GM06990 (cell line): ENCODE results near the gene PLAAT3.
"Not testable (repeated sequence)": the region's sequence is repeated elsewhere in the genome, so short reads cannot be mapped to it uniquely, and the experiment has no call there.

Source experiments
- DNase-seq: peaks from one replicate; pipeline ENCODE4 v3.0.0-alpha.2; 2011; ENCODE audit not compliant: insufficient read length; ENCODE audit errors: extremely low read depth
- H3K27me3 ChIP-seq: replicated peaks from 2 replicates; pipeline ENCODE4 v1.6.0; 2011; ENCODE audit warnings: low read length; ENCODE audit not compliant: control insufficient read depth, insufficient read depth
- H3K36me3 ChIP-seq: 2 replicates; pipeline ENCODE4 v1.5.1; 2011; ENCODE audit warnings: low read length; ENCODE audit not compliant: control insufficient read depth, insufficient read depth
- H3K4me3 ChIP-seq: replicated peaks from 2 replicates; pipeline ENCODE4 v1.5.1; 2011; ENCODE audit warnings: low read depth, mild to moderate bottlenecking, control low read depth, low read length
- TF ChIP-seq, protein P1 (sequence below): IDR thresholded peaks from 2 replicates; pipeline ENCODE4 v1.5.1; 2011; ENCODE audit warnings: low read length, control low read depth, mild to moderate bottlenecking, inconsistent platforms; ENCODE audit not compliant: insufficient read depth, poor library complexity, severe bottlenecking

The PLAAT3 gene

DNA sequence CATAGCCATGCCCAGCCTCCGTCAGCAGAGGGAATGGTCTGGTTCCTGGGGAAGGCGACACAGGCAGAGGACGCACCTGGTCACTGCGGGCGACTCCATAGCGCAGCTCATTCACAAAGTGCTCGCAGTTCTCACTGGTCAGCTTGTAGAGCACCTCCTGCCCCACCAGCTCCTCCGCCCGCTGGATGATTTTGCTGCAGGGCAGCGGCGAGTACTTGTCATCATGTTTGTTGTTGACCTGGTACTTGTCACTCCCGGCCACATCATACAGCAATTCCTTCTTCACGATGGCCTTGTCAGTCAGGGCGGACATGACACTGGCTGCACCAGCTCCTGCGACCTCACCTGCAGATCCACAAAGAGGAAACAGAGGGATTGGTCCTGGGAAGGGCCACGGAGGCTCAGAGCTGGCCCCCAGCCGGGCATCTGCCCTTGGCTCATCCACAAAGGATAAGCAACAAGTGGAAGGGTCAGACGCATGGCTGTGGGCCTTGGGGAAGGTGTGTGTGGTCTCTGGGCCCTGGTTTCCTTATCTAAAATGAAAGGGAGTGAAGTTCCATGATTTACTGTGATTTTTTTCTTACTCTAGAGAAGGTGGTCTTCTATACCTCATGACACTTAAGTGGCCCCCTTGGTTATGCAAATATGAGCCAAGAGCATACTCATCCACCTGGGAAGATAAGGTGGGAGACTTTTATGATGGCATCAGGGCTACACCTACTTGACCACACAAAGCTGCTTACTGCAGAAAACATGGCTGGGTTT lies 24.0 kb downstream of the PLAAT3 start:
- H3K36me3 ChIP-seq: no peaks in the 10 kb centered on the region; the same call in 1 of the 2 replicates
- H3K4me3 ChIP-seq: no peak overlapping the region
- no peaks in the 10 kb centered on the region for H3K27me3 ChIP-seq
- DNase-seq: no peak
- TF ChIP-seq, protein P1, sequence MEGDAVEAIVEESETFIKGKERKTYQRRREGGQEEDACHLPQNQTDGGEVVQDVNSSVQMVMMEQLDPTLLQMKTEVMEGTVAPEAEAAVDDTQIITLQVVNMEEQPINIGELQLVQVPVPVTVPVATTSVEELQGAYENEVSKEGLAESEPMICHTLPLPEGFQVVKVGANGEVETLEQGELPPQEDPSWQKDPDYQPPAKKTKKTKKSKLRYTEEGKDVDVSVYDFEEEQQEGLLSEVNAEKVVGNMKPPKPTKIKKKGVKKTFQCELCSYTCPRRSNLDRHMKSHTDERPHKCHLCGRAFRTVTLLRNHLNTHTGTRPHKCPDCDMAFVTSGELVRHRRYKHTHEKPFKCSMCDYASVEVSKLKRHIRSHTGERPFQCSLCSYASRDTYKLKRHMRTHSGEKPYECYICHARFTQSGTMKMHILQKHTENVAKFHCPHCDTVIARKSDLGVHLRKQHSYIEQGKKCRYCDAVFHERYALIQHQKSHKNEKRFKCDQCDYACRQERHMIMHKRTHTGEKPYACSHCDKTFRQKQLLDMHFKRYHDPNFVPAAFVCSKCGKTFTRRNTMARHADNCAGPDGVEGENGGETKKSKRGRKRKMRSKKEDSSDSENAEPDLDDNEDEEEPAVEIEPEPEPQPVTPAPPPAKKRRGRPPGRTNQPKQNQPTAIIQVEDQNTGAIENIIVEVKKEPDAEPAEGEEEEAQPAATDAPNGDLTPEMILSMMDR: no peak

- no peak overlapping the region for H3K4me3 ChIP-seq
- DNase-seq: no peak
- no peaks in the 10 kb centered on the region for H3K27me3 ChIP-seq
- TF ChIP-seq, protein P1: no peak
- H3K36me3 ChIP-seq: no peaks in the 10 kb centered on the region; the same call in 1 of the 2 replicates
Observed at GRCh38 chr11:63589000-63589399, 25.2 kb downstream of the PLAAT3 start.

DNA sequence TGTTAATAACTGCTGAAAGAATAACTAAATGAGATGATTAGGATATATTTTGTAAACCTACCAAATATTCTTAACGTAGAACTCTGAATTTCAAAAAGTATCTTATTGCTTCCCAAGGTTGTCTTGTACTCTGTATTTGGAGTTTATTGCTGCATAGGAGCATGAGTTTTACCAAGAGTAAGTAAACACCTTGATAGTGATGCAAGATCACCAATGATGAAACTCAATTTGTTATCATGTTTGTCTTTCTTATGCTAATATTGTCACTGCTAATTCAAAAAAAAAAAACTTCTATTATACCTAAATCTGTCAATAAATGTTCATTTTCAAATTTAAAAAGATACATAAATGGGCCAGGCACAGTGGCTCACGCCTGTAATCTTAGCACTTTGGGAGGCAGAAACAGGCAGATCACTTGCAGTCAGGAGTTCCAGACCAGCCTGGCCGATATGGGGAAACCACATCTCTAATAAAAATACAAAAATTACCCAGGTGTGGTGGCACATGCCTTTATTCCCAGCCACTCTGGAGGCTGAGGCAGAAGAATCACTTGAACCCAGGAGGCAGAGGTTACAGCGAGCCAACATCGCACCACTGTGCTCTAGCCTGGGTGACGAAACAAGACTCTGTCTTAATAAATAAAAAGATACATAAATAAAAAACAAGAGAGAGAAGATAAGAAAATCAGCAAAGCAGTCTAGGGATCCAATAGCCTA lies 27.6 kb downstream of the PLAAT3 start:
- DNase-seq: no peak
- Histone ChIP-seq H3K27me3 (no peaks in the 10 kb centered on the region), H3K4me3 (no peak overlapping the region), H3K36me3 (no peaks in the 10 kb centered on the region; the same call in 1 of the 2 replicates)
- TF ChIP-seq, protein P1: no peak

DNA sequence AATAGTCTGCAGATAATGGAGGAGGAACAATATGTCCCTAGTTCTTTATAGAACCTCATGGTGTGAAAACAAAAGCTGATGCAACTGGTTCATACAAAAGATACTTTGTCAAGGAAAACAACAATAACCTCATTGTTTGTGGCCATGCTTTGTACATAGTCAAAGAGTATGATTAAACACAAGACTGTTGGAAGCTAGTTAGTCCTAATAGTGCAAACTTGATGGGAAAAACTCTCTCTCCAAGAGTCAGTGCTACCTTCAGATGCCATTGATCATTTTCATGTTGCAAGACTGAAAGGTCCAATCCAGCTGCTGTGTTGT lies 30.9 kb downstream of the PLAAT3 start:
- H3K4me3 ChIP-seq: no peak overlapping the region
- H3K27me3 ChIP-seq: no peaks in the 10 kb centered on the region
- TF ChIP-seq, protein P1: no peak
- H3K36me3 ChIP-seq: no peaks in the 10 kb centered on the region
- DNase-seq: no peak

DNA sequence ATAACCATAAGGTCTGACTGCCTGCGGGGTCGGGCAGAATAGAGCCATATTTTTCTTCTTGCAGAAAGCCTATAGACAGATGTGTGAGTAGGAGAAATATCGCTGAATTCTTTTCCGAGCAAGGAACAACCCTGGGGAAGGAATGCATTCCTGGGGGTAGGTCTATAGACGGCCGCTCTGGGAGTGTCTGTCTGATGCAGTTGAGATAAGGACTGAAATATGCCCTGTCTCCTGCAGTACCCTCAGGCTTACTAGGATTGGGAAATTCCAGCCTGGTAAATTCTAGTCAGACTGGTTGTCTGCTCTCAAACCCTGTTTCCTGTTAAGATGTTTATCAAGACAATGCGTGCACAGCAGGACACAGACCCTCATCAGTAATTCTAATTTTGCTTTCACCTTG lies 33.0 kb downstream of the PLAAT3 start:
- H3K36me3 ChIP-seq, H3K4me3 ChIP-seq, DNase-seq, H3K27me3 ChIP-seq: not testable (repeated sequence)

DNA sequence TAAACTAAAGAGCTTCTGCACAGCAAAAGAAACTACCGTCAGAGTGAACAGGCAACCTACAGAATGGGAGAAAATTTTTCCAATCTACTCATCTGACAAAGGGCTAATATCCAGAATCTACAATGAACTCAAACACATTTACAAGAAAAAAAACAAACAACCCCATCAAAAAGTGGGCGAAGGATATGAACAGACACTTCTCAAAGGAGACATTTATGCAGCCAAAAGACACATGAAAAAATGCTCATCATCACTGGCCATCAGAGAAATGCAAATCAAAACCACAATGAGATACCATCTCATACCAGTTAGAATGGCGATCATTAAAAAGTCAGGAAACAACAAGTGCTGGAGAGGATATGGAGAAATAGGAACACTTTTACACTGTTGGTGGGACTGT lies 35.4 kb downstream of the PLAAT3 start:
- H3K27me3 ChIP-seq, H3K36me3 ChIP-seq, H3K4me3 ChIP-seq, DNase-seq: not testable (repeated sequence)
